PFSK-1 (cell line): ENCODE measurements around the gene STXBP5L.

Experiments used
- FOXP2 ChIP-seq: optimal IDR thresholded peaks from 2 replicates; pipeline ENCODE3; 2011; ENCODE audit warnings: borderline replicate concordance, control low read depth, inconsistent platforms; ENCODE audit not compliant: insufficient read depth; ENCODE audit errors: extremely low read length, extremely low read depth
- POLR2AphosphoS5 ChIP-seq: IDR thresholded peaks from 2 replicates; pipeline ENCODE4 v1.6.1; 2012; ENCODE audit warnings: low read depth, mild to moderate bottlenecking, control low read depth, low read length, moderate library complexity
- REST ChIP-seq, 2 experiments: IDR thresholded peaks; 2 replicates each; pipeline versions ENCODE4 v1.6.1 to v1.8.0; 2011 to 2012; ENCODE audit warnings: low read depth in 2 of 2, low read length in 2 of 2, control low read depth in 1 of 2, inconsistent platforms in 1 of 2, mild to moderate bottlenecking in 1 of 2, moderate library complexity in 1 of 2; ENCODE audit not compliant: insufficient read depth in 1 of 2
- SIN3A ChIP-seq: IDR thresholded peaks from 2 replicates; pipeline ENCODE4 v1.6.1; 2012; ENCODE audit warnings: mild to moderate bottlenecking, low read length, moderate library complexity, borderline replicate concordance; ENCODE audit not compliant: insufficient read depth
- TAF1 ChIP-seq: IDR thresholded peaks from 2 replicates; pipeline ENCODE4 v1.6.1; 2012; ENCODE audit warnings: low read length, control low read depth, borderline replicate concordance; ENCODE audit not compliant: insufficient read depth

Gene STXBP5L

GRCh38 chr3:120985242-120985641 is 77.2 kb downstream of the STXBP5L start:
- TF ChIP-seq POLR2AphosphoS5 (no peak), SIN3A (no peak), TAF1 (no peak), REST (IDR thresholded peaks at IDR 0.05; ENCODE audit: insufficient read depth in 1 of 2, low read depth in 2 of 2, low read length in 2 of 2) (no peak), FOXP2 (no peak)

GRCh38 chr3:120988994-120989393 is 81.0 kb downstream of the STXBP5L start:
- TF ChIP-seq POLR2AphosphoS5 (no peak), TAF1 (no peak), SIN3A (no peak), FOXP2 (no peak), REST (IDR thresholded peaks at IDR 0.05; ENCODE audit: insufficient read depth in 1 of 2, low read depth in 2 of 2, low read length in 2 of 2) (no peak)

- TF ChIP-seq POLR2AphosphoS5 (no peak), TAF1 (no peak)
Measured at GRCh38 chr3:121018917-121019321, 110.9 kb downstream of the STXBP5L start.

GRCh38 chr3:121063628-121064027 is 155.6 kb downstream of the STXBP5L start:
- TF ChIP-seq TAF1 = no peak

GRCh38 chr3:121064121-121064520 is 156.1 kb downstream of the STXBP5L start:
- no peak for TF ChIP-seq TAF1
- TF ChIP-seq POLR2AphosphoS5 = no peak
- TF ChIP-seq SIN3A = no peak
- TF ChIP-seq FOXP2 = no peak
- no peak for TF ChIP-seq REST (IDR thresholded peaks at IDR 0.05; ENCODE audit: insufficient read depth in 1 of 2, low read depth in 2 of 2, low read length in 2 of 2)

GRCh38 chr3:121072133-121072532 is 164.1 kb downstream of the STXBP5L start:
- TF ChIP-seq REST (IDR thresholded peaks at IDR 0.05; ENCODE audit: insufficient read depth in 1 of 2, low read depth in 2 of 2, low read length in 2 of 2) (no peak), SIN3A (no peak), FOXP2 (no peak), POLR2AphosphoS5 (no peak), TAF1 (no peak)
